Right atrium auricular region (tissue), 2 donors: ENCODE data around the gene HES7. TPM values are rescaled to one million over a fixed set of nuclear protein-coding genes. Genes with fewer than 3 reads are reported as not detected.

Experiments used
- DNase-seq: peaks from one replicate; pipeline ENCODE4 v3.0.0-alpha.2; 2019; ENCODE audit warnings: low spot score
- H3K27ac ChIP-seq, 2 donors: fragments of 200-600 bp; sonication (generic); 1 replicate in 1 of 2; 2 replicates in 1 of 2; pipeline ENCODE4 v1.5.1; 2016 to 2019
- H3K27me3 ChIP-seq, 2 donors: fragments of 200-600 bp; sonication (generic); one replicate each; pipeline versions ENCODE4 v1.5.1 to v1.6.0; 2017 to 2019
- H3K36me3 ChIP-seq: fragments of 200-600 bp; sonication (generic); one replicate; pipeline ENCODE4 v1.5.1; 2016
- H3K4me1 ChIP-seq, 2 donors: fragments of 200-600 bp; sonication (generic); one replicate each; pipeline versions ENCODE4 v1.5.1 to v1.6.0; 2017 to 2019
- H3K4me3 ChIP-seq, 2 donors: fragments of 200-600 bp; sonication (generic); 1 replicate in 1 of 2; 2 replicates in 1 of 2; pipeline ENCODE4 v1.5.1; 2017 to 2019; ENCODE audit warnings: mild to moderate bottlenecking in 1 of 2, moderate library complexity in 1 of 2
- H3K9me3 ChIP-seq, 2 donors: fragments of 200-600 bp; sonication (generic); one replicate each; pipeline ENCODE4 v1.5.1; 2019
- total RNA-seq, 2 donors: library from RNA; depleted of rRNA; stranded (reverse); fragments of >200 nt; gene quantifications; one replicate each; pipeline ENCODE4 v1.1.0, GENCODE V29; 2016
- TF ChIP-seq, protein P1 (sequence below), 2 donors: fragments of 200-600 bp; sonication (generic); IDR thresholded peaks; one replicate each; pipeline ENCODE4 v1.5.1; 2019; ENCODE audit warnings: antibody characterized with exemption in 2 of 2

HES7 gene
- total RNA-seq, 2 donors from 2014 or later: not detected

DNA sequence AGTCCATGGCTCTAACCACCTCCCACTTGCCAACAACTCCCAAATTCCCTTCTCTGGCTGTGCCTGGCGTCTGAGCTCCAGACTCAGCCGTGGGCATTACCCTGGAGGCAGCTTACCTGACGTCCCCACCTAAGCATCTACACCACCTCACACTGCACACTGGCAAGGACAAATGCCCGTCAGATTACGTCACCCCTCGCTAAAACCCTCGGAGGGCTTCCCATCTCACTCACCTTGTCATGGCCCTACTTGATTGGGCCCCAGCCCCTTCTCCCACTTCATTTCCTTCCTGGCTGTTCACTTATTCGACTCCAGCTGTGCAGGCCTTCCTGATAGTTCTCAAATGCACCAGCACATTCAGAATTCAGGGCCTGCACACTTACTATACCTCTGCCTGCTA is 19.0 kb downstream of the HES7 start:
- no peaks in the 10 kb centered on the region for H3K9me3 ChIP-seq
- H3K27ac ChIP-seq: no peak overlapping the region
- no peaks in the 10 kb centered on the region for H3K36me3 ChIP-seq
- no peak for DNase-seq
- TF ChIP-seq, protein P1, sequence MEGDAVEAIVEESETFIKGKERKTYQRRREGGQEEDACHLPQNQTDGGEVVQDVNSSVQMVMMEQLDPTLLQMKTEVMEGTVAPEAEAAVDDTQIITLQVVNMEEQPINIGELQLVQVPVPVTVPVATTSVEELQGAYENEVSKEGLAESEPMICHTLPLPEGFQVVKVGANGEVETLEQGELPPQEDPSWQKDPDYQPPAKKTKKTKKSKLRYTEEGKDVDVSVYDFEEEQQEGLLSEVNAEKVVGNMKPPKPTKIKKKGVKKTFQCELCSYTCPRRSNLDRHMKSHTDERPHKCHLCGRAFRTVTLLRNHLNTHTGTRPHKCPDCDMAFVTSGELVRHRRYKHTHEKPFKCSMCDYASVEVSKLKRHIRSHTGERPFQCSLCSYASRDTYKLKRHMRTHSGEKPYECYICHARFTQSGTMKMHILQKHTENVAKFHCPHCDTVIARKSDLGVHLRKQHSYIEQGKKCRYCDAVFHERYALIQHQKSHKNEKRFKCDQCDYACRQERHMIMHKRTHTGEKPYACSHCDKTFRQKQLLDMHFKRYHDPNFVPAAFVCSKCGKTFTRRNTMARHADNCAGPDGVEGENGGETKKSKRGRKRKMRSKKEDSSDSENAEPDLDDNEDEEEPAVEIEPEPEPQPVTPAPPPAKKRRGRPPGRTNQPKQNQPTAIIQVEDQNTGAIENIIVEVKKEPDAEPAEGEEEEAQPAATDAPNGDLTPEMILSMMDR (IDR thresholded peaks at IDR 0.05): no peak
- H3K4me1 ChIP-seq: peaks cover 0 to 4% of the 10 kb centered on the region in 2 donors
- H3K27me3 ChIP-seq: no peaks in the 10 kb centered on the region
- H3K4me3 ChIP-seq: no peak overlapping the region

DNA sequence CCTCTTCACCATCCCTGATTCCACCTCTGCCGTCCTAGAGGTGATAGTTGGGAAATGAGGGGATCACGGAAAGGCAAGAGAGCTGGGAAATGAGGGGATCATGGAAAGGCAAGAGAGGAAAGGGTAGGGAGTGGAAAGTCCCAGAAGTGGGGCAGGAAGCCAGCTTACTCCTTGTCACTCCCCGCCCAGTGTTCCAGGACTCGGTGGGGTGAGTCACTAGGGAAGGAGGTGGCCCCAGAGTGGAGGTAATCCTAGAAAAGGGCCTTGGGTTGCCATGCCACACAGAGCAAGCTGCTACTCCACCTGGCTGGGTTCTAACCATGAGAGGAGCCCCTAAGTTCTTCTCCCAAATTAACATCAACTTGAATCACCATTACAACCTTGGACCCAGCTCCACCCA is 20.4 kb downstream of the HES7 start:
- Histone ChIP-seq H3K4me1 (no peaks in the 10 kb centered on the region), H3K36me3 (no peaks in the 10 kb centered on the region), H3K27me3 (no peaks in the 10 kb centered on the region), H3K4me3 (no peak overlapping the region), H3K9me3 (no peaks in the 10 kb centered on the region), H3K27ac (no peak overlapping the region)
- DNase-seq: no peak
- TF ChIP-seq, protein P1 (IDR thresholded peaks at IDR 0.05): no peak

- Histone ChIP-seq H3K36me3 (no peaks in the 10 kb centered on the region), H3K4me1 (no peaks in the 10 kb centered on the region), H3K27me3 (no peaks in the 10 kb centered on the region), H3K9me3 (no peaks in the 10 kb centered on the region), H3K4me3 (no peak overlapping the region), H3K27ac (no peak overlapping the region)
- TF ChIP-seq, protein P1 (IDR thresholded peaks at IDR 0.05): no peak
- DNase-seq: no peak
These were observed 22.2 kb downstream of the HES7 start for GRCh38 chr17:8101721-8102120.

DNA sequence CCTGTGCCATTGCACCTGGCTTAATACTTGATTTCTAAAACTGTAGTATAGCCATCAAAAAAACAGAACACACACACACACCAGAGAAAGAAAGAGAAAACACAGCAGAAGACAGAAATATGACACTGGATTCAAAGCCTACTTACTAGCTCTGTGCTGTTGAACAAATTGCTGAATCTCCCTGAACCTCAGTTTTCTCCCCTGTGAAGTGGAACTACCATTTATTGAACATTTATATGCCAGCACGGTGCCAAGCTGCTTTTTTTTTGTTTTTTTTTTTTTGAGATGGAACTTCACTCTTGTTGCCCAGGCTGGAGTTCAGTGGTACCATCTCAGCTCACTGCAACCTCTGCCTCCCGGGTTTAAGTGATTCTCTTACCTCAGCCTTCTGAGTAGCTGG is 23.1 kb downstream of the HES7 start:
- H3K27ac ChIP-seq: no peak overlapping the region
- DNase-seq: no peak
- TF ChIP-seq, protein P1 (IDR thresholded peaks at IDR 0.05): no peak
- H3K9me3 ChIP-seq: no peaks in the 10 kb centered on the region
- no peaks in the 10 kb centered on the region for H3K4me1 ChIP-seq
- H3K36me3 ChIP-seq: no peaks in the 10 kb centered on the region
- H3K27me3 ChIP-seq: no peaks in the 10 kb centered on the region
- no peak overlapping the region for H3K4me3 ChIP-seq

DNA sequence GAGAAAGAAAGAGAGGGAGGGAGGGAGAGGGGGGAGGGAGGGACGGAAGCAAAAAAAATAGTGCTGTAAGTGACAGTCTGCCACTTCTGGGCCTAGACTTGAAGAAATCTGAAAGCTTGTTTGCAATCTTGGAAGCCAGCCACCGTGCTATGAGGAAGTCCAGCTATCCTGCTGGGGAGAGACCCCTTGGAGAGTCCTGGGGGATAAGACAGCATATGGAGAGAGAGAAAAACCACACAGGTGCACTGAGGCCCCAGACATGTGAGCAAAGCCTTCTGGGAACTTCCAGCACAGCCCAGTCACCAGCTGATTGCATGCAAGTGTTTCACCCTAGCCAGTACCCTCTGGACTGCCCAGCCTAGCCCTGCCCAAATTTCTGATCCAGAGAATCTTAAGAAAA is 23.8 kb downstream of the HES7 start:
- TF ChIP-seq, protein P1 (IDR thresholded peaks at IDR 0.05): no peak
- H3K4me3 ChIP-seq: no peak overlapping the region
- H3K9me3 ChIP-seq: no peaks in the 10 kb centered on the region
- no peaks in the 10 kb centered on the region for H3K27me3 ChIP-seq
- no peak for DNase-seq
- H3K36me3 ChIP-seq: no peaks in the 10 kb centered on the region
- H3K4me1 ChIP-seq: no peaks in the 10 kb centered on the region
- no peak overlapping the region for H3K27ac ChIP-seq

DNA sequence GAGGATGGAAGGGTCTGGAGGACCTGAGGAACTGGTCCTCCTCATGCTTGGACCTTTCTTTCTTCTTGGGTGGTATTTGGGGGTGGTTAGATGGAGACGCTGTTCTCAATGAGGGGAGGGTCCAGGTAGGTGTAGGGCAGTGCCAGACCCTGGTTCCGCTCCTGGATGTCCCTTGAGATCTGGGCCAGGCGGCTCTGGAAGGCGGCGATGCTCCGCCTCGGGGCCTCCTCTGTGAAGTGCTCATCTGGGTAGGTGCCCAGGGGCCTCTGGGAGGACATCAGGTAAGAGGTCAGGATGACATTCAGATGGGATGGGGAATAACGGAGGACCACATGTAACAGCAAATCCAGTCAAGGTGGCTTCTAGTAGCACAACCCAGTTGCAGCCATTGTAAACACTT is 27.4 kb downstream of the HES7 start:
- H3K27me3 ChIP-seq: no peaks in the 10 kb centered on the region
- no peak for DNase-seq

More for the DNA sequence above, 27.4 kb downstream of the HES7 start:
- TF ChIP-seq, protein P1 (IDR thresholded peaks at IDR 0.05): no peak
- no peaks in the 10 kb centered on the region for H3K9me3 ChIP-seq
- no peaks in the 10 kb centered on the region for H3K4me1 ChIP-seq
- H3K27ac ChIP-seq: no peak overlapping the region
- no peak overlapping the region for H3K4me3 ChIP-seq
- H3K36me3 ChIP-seq: no peaks in the 10 kb centered on the region
